Measurements from ENCODE around the gene TOMT.

- TF ChIP-seq, protein P1, sequence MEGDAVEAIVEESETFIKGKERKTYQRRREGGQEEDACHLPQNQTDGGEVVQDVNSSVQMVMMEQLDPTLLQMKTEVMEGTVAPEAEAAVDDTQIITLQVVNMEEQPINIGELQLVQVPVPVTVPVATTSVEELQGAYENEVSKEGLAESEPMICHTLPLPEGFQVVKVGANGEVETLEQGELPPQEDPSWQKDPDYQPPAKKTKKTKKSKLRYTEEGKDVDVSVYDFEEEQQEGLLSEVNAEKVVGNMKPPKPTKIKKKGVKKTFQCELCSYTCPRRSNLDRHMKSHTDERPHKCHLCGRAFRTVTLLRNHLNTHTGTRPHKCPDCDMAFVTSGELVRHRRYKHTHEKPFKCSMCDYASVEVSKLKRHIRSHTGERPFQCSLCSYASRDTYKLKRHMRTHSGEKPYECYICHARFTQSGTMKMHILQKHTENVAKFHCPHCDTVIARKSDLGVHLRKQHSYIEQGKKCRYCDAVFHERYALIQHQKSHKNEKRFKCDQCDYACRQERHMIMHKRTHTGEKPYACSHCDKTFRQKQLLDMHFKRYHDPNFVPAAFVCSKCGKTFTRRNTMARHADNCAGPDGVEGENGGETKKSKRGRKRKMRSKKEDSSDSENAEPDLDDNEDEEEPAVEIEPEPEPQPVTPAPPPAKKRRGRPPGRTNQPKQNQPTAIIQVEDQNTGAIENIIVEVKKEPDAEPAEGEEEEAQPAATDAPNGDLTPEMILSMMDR (IDR thresholded peaks at IDR 0.05) = no peak
- no peak for TF ChIP-seq ZFX (IDR thresholded peaks at IDR 0.05; ENCODE audit: borderline replicate concordance)
Observed at GRCh38 chr11:72079819-72080325, 25.9 kb upstream of the TOMT start.

Measured in 22Rv1 (cell line).